Brain pericyte (primary cell): ENCODE measurements around the gene AKAP11.

ENCODE experiments used
- DNase-seq: peaks from one replicate; pipeline ENCODE4 v3.0.0-alpha.2; 2012; ENCODE audit warnings: low read depth, low spot score

The AKAP11 gene

DNA sequence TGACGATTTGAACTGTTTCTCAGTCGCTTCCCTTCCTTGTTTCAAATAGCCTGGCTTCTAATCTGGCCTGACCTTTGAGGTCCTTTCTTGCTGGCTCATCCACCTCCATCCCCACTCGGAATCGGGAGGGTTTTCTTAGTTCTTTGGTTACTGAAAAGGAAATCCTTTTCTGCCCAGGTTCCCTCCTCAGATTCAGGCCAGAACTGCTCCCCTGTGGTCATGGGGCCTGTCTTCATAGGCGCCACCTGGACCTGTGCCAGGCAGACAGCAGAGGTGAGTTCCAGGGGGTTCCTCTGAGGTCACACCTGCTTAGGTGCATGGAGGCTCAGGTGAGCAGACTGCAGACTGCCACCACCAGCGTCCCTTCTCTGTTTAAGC, 62.4 kb downstream of the AKAP11 start:
- no peak for DNase-seq

DNA sequence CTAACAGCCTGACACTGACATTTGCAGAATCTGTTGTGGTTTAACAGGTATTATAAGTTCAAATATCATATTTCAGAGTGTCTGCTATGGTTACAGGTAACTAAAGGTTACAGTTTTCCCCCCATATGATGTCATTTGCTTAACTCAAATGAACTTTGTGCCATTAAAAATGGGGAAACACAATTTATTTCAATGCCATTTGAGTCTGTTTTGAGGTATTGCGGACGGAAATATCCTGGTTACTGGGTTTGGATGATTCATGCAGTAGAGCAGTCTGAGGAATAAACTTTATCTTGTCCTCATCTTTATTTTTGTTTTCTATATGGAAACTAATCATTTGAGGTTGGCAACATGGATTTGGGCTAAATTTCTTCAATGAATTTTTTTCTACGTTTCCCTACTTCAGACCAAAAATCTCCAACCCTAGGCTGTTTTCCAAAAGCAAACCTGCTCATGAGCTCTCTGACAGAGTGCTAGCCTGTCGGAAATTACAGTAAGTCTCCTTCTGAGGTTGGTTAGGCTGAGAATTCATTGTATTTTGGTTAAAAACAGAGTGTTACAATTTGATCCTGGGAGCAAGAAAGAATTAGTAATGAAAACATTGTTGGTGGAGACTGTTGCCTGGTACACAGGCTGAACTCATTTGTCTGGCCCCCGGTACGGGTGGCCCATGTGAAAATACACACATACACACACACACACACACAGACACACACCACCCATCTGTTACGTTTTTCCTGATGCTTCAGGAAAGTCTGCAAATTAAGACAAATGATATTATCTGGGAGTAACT, 66.1 kb downstream of the AKAP11 start:
- DNase-seq: no peak

DNA sequence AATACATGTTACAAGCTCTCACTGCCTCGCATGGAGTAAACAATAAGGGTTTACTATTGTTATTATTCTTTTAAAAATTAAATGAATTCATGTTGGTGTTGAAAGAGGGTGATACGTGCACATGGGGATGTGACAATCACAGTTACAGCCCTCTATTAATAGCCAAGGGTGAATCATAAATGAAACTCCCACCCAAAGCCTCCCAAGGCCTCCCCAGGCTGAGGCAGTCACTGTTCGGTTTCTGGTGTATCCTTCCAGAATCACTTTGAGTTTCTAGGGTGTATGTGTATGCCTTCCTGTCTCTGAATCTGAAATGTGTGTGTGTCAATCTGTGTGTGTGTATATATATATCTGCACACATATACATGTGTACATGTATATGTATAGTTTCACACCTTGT, 73.4 kb downstream of the AKAP11 start:
- DNase-seq: no peak

DNA sequence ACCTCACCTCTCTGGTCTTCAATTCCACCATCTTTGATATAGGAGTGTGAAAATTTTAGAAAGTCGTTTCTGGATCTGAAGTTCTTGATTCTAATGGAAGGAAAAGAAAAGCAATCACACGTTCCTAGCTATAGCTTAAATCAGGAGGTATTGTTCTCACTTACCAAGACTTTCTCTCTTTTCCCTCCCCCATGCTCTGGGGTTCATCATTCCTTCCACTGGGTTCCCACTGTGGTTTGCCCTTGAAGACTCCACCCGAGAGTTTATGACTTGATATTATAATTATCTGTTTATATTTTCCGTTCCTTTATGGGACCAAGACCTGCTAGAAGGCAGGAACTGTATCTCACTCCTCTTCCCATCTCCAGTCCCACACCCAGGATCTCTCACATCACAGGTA, 76.6 kb downstream of the AKAP11 start:
- no peak for DNase-seq

DNA sequence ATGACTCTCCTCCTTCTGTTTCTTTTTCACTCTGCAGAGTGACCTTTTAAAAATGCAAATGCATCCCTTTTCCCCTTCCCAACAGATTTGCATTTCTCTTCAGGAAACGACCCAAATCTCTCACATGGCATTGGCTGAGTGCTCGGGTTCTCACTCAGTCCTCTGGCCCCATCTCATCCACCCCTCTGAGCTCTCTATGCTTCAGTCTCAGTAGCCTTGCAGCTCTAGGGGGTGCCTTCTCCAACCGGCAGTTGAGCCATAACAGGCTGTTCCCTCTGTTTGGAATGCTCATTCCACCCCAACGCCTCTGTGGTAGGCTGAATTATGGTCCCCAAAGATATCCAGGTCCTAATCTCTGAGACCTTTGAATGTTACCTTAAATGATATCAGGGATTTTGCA, 78.2 kb downstream of the AKAP11 start:
- no peak for DNase-seq

DNA sequence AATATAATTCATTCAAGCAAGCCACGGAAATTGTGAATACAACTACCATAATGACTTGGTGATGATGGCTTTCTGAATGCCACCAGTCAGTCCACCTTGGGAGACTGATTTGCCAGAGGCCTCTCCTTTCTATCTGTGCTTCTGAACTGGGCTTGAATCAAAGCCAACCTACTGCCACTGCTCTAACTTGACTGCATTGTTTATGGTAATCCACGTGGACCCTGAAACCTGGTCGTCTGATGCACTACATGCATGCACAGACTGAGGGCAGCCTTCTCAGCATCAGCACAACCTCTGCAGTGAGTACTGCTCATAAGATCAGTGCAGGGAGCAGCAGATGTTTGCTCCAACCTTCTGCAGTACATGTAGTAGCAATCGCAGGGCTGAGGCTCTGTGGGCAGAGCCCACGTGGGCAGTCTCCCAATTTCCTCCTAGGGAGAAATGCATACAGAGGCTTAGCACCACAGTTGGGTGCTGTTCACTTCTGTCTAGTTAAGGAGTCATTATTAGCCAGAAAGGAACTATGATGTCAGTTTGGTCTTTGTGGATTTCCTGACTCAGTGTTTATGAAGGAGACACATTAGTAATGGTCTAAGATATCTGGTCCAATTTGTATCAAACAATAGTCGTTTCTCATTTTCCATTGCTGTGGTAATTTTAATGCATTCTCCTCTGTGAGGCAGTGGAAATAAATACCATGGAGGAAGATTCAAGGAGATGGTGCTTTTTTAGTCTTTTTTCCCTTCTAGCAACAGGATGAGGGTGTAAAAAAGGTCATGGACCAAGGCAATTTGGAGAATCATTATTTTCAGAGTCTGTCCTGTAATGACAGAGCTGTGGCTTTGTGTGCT, 82.5 kb downstream of the AKAP11 start:
- DNase-seq: peak; percentile 47

DNA sequence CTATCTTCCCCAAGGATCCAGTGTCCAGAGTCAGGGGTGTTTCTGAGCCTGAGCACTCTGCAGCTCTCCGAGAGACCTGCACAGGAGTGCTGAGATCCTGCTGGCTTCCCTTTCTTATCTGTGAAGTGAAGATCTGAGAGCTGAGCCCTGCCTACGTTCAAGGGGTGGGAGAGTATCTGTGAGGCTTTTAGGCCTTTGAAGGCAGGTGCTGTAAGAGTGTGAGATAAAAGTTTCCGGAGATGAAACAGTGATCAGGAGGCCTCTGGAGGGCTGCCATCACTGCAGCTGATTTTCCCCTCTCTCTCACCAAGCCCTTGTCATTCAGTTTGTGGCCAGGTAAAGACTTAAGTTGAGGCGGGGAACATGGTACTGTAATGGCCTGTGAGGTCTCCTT, 83.1 kb downstream of the AKAP11 start:
- no peak for DNase-seq

DNA sequence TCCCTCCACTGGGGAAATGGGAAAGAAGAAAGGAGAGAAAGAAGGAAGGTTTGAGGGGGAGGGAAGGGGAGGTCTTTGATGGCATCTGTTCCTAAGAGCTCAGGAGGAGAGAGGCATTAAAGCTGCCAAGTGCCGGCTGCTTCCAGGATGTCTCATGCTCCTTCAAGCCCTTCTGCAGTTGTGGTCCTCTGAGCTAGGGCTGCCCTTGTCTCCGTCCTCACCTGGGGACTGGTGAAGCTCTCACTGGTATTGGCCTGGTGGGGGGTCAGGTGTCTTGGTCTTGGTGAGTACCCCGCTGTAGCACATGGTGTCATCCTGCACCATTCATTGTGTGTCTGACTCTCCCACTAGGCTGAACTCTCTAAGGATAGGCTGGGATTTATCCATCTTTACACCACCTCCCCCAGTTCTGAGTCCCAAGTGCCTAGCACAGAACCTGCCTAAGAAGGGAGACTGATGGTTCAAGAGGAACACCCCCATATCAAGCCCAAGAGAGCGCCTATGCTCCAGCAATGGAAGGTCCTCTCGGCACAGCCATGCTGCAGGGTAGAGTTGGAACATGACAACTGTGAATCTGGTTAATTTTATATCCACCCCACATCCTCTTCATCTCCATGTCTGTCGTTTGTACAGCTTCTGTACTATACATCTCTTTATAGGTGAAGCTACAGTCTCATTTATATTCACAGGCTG, 83.7 kb downstream of the AKAP11 start:
- DNase-seq: no peak

DNA sequence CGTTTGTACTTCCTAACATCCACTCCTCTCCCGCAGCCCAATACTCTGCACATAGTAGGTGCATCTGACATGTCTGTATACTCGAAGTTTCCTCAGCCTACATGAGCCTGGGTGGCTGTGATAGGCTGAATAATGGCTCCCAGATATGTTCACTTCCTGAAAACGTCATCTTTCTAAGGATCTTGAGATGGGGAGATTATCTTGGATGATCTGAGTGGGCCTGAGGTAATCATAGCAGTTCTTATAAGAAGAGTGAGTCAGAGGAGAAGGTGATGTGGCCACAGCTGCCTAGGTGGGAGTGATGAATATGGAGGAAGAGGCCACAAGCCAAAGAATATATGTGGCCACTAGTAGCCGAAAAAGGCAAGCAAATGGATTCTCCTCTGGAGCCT, 84.2 kb downstream of the AKAP11 start:
- DNase-seq: no peak

DNA sequence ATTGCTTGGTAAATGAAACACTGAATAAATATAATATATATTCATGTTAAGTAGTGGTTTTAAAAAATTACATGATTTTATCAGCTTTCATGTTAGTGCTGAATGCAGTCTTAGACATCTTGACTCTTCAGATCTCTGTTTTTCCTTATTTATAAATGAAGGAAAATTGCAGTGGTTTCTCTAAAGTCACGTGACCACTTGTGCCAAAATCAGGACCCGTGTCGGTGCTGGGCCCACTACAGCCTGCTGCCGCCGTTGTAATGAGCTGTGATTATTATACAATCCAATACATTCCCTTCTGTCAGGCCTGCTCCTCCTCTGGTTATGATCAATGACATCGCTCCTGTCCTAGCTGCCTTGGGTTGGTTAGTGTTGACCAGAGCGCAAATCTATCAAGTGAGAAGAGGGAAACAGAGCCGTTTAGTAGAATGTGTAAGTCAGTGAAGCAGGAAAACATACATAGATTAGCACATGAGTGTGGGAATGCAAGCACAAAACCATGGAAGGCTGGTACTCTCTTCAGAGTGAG, 88.2 kb downstream of the AKAP11 start:
- DNase-seq: no peak

DNA sequence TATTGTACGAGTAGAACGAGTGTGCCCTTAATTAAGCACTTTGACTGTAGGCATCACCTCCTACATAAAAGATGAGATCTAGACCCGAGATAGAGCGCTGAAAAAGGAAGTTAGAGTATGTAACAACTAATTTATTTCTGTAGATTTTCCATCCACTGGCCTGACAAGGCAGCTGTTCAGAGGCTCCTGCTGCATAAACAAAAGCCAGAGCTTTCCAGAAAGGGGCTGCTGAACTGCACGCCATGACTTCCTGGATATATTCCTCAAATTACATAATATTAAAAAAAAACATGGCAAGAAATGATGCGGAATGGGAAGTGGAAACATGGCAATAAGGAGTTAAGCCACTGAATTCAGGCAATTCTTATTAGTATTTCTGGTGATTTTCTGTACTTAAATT, 89.7 kb downstream of the AKAP11 start:
- no peak for DNase-seq

DNA sequence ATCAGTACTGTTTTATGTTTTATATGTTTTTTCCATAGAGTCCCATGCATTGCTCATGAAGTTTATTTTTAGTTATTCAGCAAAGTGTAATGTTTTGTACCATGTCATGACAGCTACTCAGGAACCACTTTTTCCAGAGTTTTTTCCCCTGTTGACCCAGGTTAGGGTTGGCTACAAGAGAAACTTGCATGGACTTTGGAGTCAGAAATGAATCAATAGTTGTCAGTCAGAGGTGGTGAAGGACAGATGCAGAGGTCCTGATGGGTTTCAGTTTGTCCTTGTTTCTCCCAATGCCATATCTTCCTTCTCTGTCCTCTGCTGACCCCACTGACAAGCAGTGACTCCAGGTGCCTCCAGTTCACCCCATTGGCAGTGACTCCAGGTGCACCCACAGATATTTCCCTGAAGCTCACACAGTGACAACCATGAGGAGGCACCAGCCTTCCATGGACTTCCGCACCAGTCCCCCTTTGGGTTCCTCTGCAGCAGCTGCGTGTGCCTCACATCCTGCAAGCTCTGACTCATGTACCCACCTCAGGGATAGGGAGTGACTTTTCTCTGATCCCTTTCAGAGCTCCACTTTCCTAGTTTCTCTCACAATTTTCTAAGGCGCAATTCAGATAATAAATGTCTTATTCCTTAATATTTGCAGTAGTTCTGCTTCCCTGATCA, 92.1 kb downstream of the AKAP11 start:
- DNase-seq: no peak

DNA sequence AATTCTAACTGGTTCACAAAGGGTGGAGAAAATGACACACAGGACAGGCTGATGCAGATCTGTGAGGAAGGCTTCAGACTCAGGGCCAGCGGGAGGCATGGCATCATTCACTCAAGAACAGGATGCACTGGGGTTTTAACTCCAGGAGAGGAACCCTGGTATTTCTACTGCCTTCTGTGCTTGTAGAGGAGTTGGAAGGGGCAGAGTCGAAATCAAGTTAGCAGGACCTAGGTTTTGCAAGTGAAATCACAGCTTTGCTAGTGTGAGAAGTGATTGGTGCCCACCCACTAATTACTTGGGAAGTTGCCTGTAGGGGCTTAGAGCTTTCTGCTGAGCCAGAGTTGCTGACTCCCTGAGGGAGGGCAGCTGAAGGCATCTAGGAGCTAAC, 92.7 kb downstream of the AKAP11 start:
- no peak for DNase-seq

DNA sequence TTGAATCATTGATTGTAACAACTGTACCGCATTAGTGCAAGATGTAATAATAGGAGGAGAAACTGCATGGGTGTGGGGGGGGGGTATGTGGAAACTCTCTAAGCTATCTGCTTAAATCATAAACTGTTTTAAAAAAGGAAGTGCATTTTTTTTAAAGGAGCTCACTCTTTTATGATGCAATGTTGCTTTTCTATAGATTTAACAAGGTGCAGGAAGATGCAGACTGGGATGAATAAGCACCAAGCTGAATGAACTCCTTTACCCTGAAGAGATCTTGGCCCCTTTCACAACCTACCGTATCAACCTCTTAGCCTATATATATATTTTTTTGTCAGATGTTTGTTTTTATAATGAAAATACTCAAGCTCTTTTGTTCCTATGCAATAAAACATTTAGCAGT, 95.9 kb downstream of the AKAP11 start:
- no peak for DNase-seq

DNA sequence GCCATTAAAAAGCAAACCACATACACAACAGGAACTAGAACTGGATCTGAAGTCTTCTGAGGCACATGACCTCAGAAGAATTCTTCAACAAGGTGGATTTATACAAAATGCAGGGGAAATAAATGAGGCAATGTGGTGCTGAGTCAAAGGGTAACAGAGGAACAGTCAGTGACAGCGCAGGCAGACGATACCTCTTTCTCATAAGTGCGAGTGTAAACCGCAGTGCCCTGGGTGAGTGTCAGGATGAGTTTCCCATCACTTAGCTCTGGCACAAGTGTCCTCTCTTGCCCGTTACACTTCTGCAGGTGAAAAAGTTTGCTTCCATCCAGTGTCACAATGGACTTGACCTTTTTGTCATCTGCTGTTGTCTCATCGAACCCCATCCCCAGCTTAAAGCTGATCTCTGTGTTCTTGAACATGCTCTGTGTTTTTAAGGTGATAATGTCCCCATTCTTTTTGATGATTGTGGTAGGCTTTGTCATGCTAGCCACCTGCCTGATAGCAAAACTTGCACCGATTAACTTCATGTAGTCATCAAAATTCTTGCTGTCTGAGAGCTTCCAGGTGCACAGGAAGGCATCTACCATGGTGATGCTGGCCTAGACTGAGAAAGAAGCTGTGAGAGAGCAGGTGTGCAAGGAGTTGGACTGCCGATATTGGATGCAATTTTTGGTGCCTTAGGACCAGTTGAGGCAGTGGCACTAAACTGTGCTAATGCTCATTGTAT, 97.3 kb downstream of the AKAP11 start:
- no peak for DNase-seq

DNA sequence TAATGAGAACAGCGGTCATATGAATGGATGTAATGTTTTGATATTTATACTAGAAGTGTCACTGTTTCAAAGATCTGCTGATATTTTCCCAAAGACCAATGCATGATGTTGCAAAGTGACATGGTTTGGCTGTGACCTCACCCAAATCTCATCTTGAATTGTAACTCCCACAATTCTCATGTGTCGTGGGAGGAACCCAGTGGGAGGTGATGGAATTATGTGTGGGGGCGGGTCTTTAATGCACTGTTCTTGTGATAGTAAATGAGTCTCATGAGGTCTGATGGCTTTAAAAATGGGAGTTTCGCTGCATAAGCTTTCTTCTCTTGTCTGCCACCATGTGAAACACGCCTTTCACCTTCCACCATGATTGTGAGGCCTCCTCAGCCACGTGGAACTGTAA, 98.3 kb downstream of the AKAP11 start:
- DNase-seq: no peak
